Keratinocyte (primary cell): ENCODE measurements around the gene GJA4. TPM values are rescaled to one million over a fixed set of nuclear protein-coding genes. Genes with fewer than 3 reads are reported as not detected.

Source experiments
- DNase-seq: peaks from one replicate; pipeline ENCODE4 v3.0.0-alpha.2; 2011; ENCODE audit warnings: low read depth, missing footprints, low spot score
- FAIRE-seq: peaks from 2 replicates; lab custom pipeline; 2011; peaks lifted over from hg19 to GRCh38; lab: Jason Lieb, UNC
- H2AFZ ChIP-seq: 2 replicates; pipeline ENCODE4 v1.6.0; 2012; ENCODE audit warnings: low read length, control low read depth, inconsistent platforms; ENCODE audit not compliant: control insufficient read depth
- H3K27ac ChIP-seq: 2 replicates; pipeline ENCODE4 v1.5.1; 2011; ENCODE audit warnings: low read length; ENCODE audit not compliant: control insufficient read depth, insufficient read depth
- H3K27me3 ChIP-seq: 3 replicates; pipeline ENCODE4 v1.6.0; 2011; ENCODE audit warnings: low read length; ENCODE audit not compliant: control insufficient read depth, insufficient read depth; ENCODE audit errors: extremely low read depth
- H3K36me3 ChIP-seq, 2 experiments: 2 replicates in 1 of 2; 3 replicates in 1 of 2; pipeline ENCODE4 v1.5.1; 2011; ENCODE audit warnings: low read length in 2 of 2, mild to moderate bottlenecking in 1 of 2; ENCODE audit not compliant: control insufficient read depth in 2 of 2, insufficient read depth in 2 of 2; ENCODE audit errors: extremely low read depth in 1 of 2
- H3K4me1 ChIP-seq: 3 replicates; pipeline ENCODE4 v1.5.1; 2011; ENCODE audit warnings: low read length; ENCODE audit not compliant: control insufficient read depth, insufficient read depth; ENCODE audit errors: extremely low read depth
- H3K4me2 ChIP-seq: 3 replicates; pipeline ENCODE4 v1.6.0; 2011; ENCODE audit warnings: low read depth, low read length; ENCODE audit not compliant: control insufficient read depth, insufficient read depth; ENCODE audit errors: extremely low read depth
- H3K4me3 ChIP-seq, 3 experiments: fragments of 200-600 bp in 1 of 3; sonication (generic) in 1 of 3; 2 replicates in 2 of 3; 3 replicates in 1 of 3; pipeline ENCODE4 v1.5.1; 2011 to 2016; ENCODE audit warnings: low read length in 3 of 3, mild to moderate bottlenecking in 3 of 3, control low read depth in 2 of 3, inconsistent platforms in 1 of 3, low read depth in 1 of 3, mixed read lengths in 1 of 3, mixed run types in 1 of 3, moderate library complexity in 1 of 3; ENCODE audit not compliant: control insufficient read depth in 2 of 3, insufficient read depth in 2 of 3; ENCODE audit errors: extremely low read depth in 1 of 3
- H3K79me2 ChIP-seq: 2 replicates; pipeline ENCODE4 v1.6.0; 2012; ENCODE audit warnings: low read length; ENCODE audit not compliant: control insufficient read depth, insufficient read depth
- H3K9ac ChIP-seq: 3 replicates; pipeline ENCODE4 v1.6.0; 2011; ENCODE audit warnings: low read length; ENCODE audit not compliant: control insufficient read depth, insufficient read depth; ENCODE audit errors: extremely low read depth
- H3K9me1 ChIP-seq: 3 replicates; pipeline ENCODE4 v1.6.0; 2011; ENCODE audit warnings: low read length; ENCODE audit not compliant: control insufficient read depth, insufficient read depth; ENCODE audit errors: extremely low read depth
- H3K9me3 ChIP-seq: 2 replicates; pipeline ENCODE4 v1.5.1; 2012; ENCODE audit warnings: low read depth, low read length; ENCODE audit not compliant: control insufficient read depth
- H4K20me1 ChIP-seq: 3 replicates; pipeline ENCODE4 v1.6.0; 2011; ENCODE audit warnings: low read length; ENCODE audit not compliant: control insufficient read depth, insufficient read depth; ENCODE audit errors: extremely low read depth
- EZH2 ChIP-seq: IDR thresholded peaks from one replicate; pipeline ENCODE4 v1.6.1; 2012; ENCODE audit warnings: inconsistent platforms, mild to moderate bottlenecking, low read length, moderate library complexity
- dilution Hi-C: fragments of 300-500 bp; cut with MboI; formaldehyde crosslinking; loops from one replicate; pipeline ENCODE4 v1.7.0; 2020; ENCODE audit warnings: low sequenced_read_pairs; ENCODE audit not compliant: extremely low pct_ligation_motif_present
- polyA plus RNA-seq, 5 experiments: library from polyadenylated mRNA; depleted of rRNA in 3 of 5; stranded (reverse) in 3 of 5; stranded (forward) in 1 of 5; unstranded in 1 of 5; fragments of >200 nt; gene quantifications; 1 replicate in 1 of 5; 2 replicates in 3 of 5; 3 replicates in 1 of 5; pipeline versions ENCODE4 v1.2.1 to v1.2.3, GENCODE V29; 2011 to 2012; ENCODE audit warnings: missing spikeins in 2 of 5, low read depth in 1 of 5, low replicate concordance in 1 of 5
- TF ChIP-seq, protein P1 (sequence below), 3 experiments: IDR thresholded peaks in 1 of 3; conservative IDR thresholded peaks in 1 of 3; optimal IDR thresholded peaks in 1 of 3; 2 replicates in 2 of 3; 3 replicates in 1 of 3; pipeline versions ENCODE3 to v1.5.1; 2011; ENCODE audit warnings: low read length in 3 of 3, mild to moderate bottlenecking in 3 of 3, moderate library complexity in 2 of 3, control low read depth in 1 of 3, inconsistent platforms in 1 of 3; ENCODE audit not compliant: insufficient read depth in 2 of 3; ENCODE audit errors: extremely low read depth in 1 of 3

Gene GJA4
- polyA plus RNA-seq, 1 donor (not counting 4 experiments of a cell fraction or from before 2014, with no cell fraction given) = not detected

GRCh38 chr1:34744851-34745250 is 47.9 kb upstream of the GJA4 start:
- H4K20me1 ChIP-seq = no peaks in the 10 kb centered on the region
- no peak overlapping the region for H3K4me3 ChIP-seq
- H3K4me2 ChIP-seq = no peak overlapping the region
- no peak for FAIRE-seq
- TF ChIP-seq EZH2 = no peak
- TF ChIP-seq, protein P1, sequence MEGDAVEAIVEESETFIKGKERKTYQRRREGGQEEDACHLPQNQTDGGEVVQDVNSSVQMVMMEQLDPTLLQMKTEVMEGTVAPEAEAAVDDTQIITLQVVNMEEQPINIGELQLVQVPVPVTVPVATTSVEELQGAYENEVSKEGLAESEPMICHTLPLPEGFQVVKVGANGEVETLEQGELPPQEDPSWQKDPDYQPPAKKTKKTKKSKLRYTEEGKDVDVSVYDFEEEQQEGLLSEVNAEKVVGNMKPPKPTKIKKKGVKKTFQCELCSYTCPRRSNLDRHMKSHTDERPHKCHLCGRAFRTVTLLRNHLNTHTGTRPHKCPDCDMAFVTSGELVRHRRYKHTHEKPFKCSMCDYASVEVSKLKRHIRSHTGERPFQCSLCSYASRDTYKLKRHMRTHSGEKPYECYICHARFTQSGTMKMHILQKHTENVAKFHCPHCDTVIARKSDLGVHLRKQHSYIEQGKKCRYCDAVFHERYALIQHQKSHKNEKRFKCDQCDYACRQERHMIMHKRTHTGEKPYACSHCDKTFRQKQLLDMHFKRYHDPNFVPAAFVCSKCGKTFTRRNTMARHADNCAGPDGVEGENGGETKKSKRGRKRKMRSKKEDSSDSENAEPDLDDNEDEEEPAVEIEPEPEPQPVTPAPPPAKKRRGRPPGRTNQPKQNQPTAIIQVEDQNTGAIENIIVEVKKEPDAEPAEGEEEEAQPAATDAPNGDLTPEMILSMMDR (optimal IDR thresholded peaks at IDR 0.05 in 1 of 3, IDR thresholded peaks at IDR 0.05 in 1 of 3, conservative IDR thresholded peaks at IDR 0.05 in 1 of 3; ENCODE audit: extremely low read depth in 1 of 3, insufficient read depth in 2 of 3, low read length in 3 of 3) = no peak
- H3K79me2 ChIP-seq = no peaks in the 10 kb centered on the region
- no peaks in the 10 kb centered on the region for H3K4me1 ChIP-seq
- no peak for DNase-seq
- H3K36me3 ChIP-seq = no peaks in the 10 kb centered on the region
- dilution Hi-C loops = no loop called here
- no peak overlapping the region for H3K27ac ChIP-seq
- H3K9me3 ChIP-seq = no peaks in the 10 kb centered on the region
- H2AFZ ChIP-seq = no peak overlapping the region
- no peaks in the 10 kb centered on the region for H3K9me1 ChIP-seq
- H3K27me3 ChIP-seq = no peaks in the 10 kb centered on the region
- no peak overlapping the region for H3K9ac ChIP-seq

GRCh38 chr1:34745666-34746065 is 47.1 kb upstream of the GJA4 start:
- FAIRE-seq = no peak
- dilution Hi-C loops = no loop called here
- no peaks in the 10 kb centered on the region for H3K9me1 ChIP-seq

More at GRCh38 chr1:34745666-34746065, 47.1 kb upstream of the GJA4 start:
- H3K4me1 ChIP-seq = no peaks in the 10 kb centered on the region
- H3K9me3 ChIP-seq = no peaks in the 10 kb centered on the region
- no peak for DNase-seq
- H3K4me2 ChIP-seq = no peak overlapping the region
- no peaks in the 10 kb centered on the region for H3K36me3 ChIP-seq
- no peaks in the 10 kb centered on the region for H3K79me2 ChIP-seq
- no peak overlapping the region for H3K27ac ChIP-seq
- no peaks in the 10 kb centered on the region for H4K20me1 ChIP-seq
- no peaks in the 10 kb centered on the region for H3K27me3 ChIP-seq
- H3K4me3 ChIP-seq = no peak overlapping the region
- no peak for TF ChIP-seq EZH2
- TF ChIP-seq, protein P1 (optimal IDR thresholded peaks at IDR 0.05 in 1 of 3, IDR thresholded peaks at IDR 0.05 in 1 of 3, conservative IDR thresholded peaks at IDR 0.05 in 1 of 3; ENCODE audit: extremely low read depth in 1 of 3, insufficient read depth in 2 of 3, low read length in 3 of 3) = no peak
- H2AFZ ChIP-seq = no peak overlapping the region
- H3K9ac ChIP-seq = no peak overlapping the region
